ENCODE measurements around the gene LHX4. TPM values are rescaled to one million over a fixed set of nuclear protein-coding genes. Genes with fewer than 3 reads are reported as not detected.

The LHX4 gene
- total RNA-seq, 1 donor from 2014 or later, result not detected

DNA sequence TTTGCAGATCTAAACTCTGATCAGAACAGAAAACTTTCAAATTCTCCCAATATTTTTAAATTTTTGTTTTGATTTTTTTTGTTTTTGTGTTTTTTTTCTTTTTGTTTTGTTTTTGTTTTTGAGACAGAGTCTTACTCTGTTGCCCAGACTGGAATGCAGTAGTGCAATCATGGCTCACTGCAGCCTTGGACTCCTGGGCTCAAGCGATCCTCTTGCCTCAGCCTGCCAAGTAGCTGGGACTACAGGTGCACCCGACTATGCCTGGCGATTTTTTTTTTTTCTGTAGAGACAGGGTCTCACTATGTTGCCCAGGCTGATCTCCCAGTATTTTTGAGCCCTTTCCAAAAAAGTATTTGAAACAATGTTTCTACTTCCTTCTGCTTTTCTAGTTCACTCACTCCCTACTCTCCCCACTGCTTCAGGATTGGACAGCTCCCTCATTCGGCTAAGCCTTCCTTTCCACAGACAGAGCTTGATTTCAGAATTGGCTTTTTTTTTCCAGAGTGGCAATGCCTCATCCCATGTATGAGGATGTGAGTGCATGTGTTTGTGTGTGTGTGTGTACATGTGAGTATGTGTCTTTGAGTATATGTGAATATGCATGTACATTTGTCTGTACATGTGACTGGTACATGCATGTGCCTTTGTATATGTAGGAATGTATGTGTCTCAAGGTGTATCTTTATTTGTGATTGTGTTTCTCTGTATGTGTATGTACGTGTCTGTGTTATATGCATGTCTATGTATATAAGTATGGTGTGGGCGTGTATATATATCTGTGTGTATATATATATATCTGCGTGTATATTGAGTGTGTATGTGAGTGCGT is 11.9 kb downstream of the LHX4 start:
- no peak overlapping the region for H3K27ac ChIP-seq (replicated peaks)
- H3K9me3 ChIP-seq (replicated peaks), result no peaks in the 10 kb centered on the region
- intact Hi-C loops (cut with micrococcal nuclease), result no loop called here
- no peak for DNase-seq
- H3K4me3 ChIP-seq, result no peak overlapping the region
- peaks cover 100% of the 10 kb centered on the region for H3K27me3 ChIP-seq (ENCODE audit: low read depth)
- no peaks in the 10 kb centered on the region for H3K36me3 ChIP-seq
- TF ChIP-seq, protein P1, sequence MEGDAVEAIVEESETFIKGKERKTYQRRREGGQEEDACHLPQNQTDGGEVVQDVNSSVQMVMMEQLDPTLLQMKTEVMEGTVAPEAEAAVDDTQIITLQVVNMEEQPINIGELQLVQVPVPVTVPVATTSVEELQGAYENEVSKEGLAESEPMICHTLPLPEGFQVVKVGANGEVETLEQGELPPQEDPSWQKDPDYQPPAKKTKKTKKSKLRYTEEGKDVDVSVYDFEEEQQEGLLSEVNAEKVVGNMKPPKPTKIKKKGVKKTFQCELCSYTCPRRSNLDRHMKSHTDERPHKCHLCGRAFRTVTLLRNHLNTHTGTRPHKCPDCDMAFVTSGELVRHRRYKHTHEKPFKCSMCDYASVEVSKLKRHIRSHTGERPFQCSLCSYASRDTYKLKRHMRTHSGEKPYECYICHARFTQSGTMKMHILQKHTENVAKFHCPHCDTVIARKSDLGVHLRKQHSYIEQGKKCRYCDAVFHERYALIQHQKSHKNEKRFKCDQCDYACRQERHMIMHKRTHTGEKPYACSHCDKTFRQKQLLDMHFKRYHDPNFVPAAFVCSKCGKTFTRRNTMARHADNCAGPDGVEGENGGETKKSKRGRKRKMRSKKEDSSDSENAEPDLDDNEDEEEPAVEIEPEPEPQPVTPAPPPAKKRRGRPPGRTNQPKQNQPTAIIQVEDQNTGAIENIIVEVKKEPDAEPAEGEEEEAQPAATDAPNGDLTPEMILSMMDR (IDR thresholded peaks at IDR 0.05; ENCODE audit: borderline replicate concordance), result no peak
- H3K4me1 ChIP-seq, result no peaks in the 10 kb centered on the region

DNA sequence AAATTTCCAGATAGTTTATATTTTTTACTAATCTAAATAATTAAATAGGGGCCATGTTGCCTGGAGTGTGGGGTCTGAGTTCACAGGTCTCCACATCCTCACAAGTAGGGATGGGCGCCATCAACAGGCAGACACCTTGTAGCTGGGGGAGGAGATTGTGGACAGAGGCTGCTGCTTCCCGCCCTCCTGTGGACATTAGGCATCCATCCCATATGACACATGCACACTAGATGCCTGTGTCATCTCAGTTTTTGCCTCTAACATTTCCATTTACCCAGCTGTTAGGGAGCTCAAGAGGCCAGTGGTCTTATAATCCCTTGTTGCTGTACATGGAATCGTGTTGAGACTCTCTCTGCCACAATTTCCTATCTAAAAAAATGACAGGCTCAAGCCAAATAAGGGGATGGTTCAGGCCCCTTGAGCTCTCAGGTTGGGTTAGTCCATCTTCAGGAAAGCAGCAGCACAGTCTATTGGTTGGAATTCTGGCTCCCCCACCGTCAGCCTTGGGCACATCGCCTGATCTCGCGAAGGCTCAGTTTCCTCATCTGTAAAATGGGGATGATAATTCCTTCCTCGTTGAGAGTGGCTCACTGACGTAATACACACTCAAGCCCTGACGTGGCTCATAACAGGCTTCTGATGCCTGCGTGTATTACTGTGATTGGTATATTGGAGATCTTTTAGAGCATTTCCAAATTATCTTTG is 13.6 kb downstream of the LHX4 start:
- DNase-seq, result no peak
- intact Hi-C loops (cut with micrococcal nuclease), result no loop called here
- TF ChIP-seq, protein P1 (IDR thresholded peaks at IDR 0.05; ENCODE audit: borderline replicate concordance), result no peak
- Histone ChIP-seq H3K36me3 (no peaks in the 10 kb centered on the region), H3K4me3 (no peak overlapping the region), H3K27ac (replicated peaks) (no peak overlapping the region), H3K4me1 (no peaks in the 10 kb centered on the region), H3K27me3 (ENCODE audit: low read depth) (peaks cover 100% of the 10 kb centered on the region), H3K9me3 (replicated peaks) (no peaks in the 10 kb centered on the region)

GRCh38 chr1:180244840-180245239 is 14.8 kb downstream of the LHX4 start:
- H3K27me3 ChIP-seq (ENCODE audit: low read depth), result peaks cover 96% of the 10 kb centered on the region
- H3K36me3 ChIP-seq, result no peaks in the 10 kb centered on the region
- intact Hi-C loops (cut with micrococcal nuclease), result no loop called here

DNA sequence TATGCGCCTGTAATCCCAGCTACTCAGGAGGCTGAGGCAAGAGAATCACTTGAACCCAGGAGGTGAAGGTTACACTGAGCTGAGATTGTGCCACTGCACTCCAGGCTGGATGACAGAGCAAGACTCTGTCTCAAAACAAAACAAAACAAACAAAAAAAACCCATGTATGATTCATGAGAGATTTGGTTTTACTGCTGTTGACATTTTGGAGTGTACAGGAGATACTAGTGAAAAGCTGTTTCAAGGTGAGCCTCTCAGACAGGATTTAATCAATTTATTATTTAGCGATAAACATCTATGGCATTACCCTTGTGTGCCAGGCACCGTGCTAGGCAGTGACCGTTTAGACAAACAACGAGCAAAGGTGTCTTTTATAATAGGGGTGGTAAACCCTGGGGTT is 16.5 kb downstream of the LHX4 start:
- DNase-seq, result no peak
- H3K4me3 ChIP-seq, result no peak overlapping the region
- peaks cover 89% of the 10 kb centered on the region for H3K27me3 ChIP-seq (ENCODE audit: low read depth)
- no peaks in the 10 kb centered on the region for H3K4me1 ChIP-seq
- no peaks in the 10 kb centered on the region for H3K9me3 ChIP-seq (replicated peaks)
- H3K27ac ChIP-seq (replicated peaks), result no peak overlapping the region
- no peaks in the 10 kb centered on the region for H3K36me3 ChIP-seq
- TF ChIP-seq, protein P1 (IDR thresholded peaks at IDR 0.05; ENCODE audit: borderline replicate concordance), result no peak
- intact Hi-C loops (cut with micrococcal nuclease), result no loop called here

More at GRCh38 chr1:180244840-180245239, 14.8 kb downstream of the LHX4 start:
- Histone ChIP-seq H3K4me3 (no peak overlapping the region), H3K27ac (replicated peaks) (no peak overlapping the region), H3K4me1 (no peaks in the 10 kb centered on the region), H3K9me3 (replicated peaks) (no peaks in the 10 kb centered on the region)
- TF ChIP-seq, protein P1 (IDR thresholded peaks at IDR 0.05; ENCODE audit: borderline replicate concordance), result no peak
- DNase-seq, result no peak

- DNase-seq, result no peak
- Histone ChIP-seq H3K4me3 (no peak overlapping the region), H3K9me3 (replicated peaks) (no peaks in the 10 kb centered on the region), H3K27me3 (ENCODE audit: low read depth) (peaks cover 87% of the 10 kb centered on the region), H3K36me3 (no peaks in the 10 kb centered on the region), H3K27ac (replicated peaks) (no peak overlapping the region), H3K4me1 (no peaks in the 10 kb centered on the region)
- TF ChIP-seq, protein P1 (IDR thresholded peaks at IDR 0.05; ENCODE audit: borderline replicate concordance), result no peak
- intact Hi-C loops (cut with micrococcal nuclease), result no loop called here
Observed at GRCh38 chr1:180247061-180247460, 17.0 kb downstream of the LHX4 start.
